Gastrocnemius medialis (tissue), 4 donors: ENCODE results near the gene ZNF438. TPM values are rescaled to one million over a fixed set of nuclear protein-coding genes. Genes with fewer than 3 reads are reported as not detected.
"Not testable (repeated sequence)": the region's sequence is repeated elsewhere in the genome, so short reads cannot be mapped to it uniquely, and the experiment has no call there.

Experiments used
- ATAC-seq, 2 donors: fragments of 150-250 bp; one replicate each; pipeline ENCODE4 v1.9.1; 2016
- DNase-seq, 2 donors: peaks; one replicate each; pipeline ENCODE4 v3.0.0-alpha.2; 2019
- H3K27ac ChIP-seq, 4 donors: fragments of 200-600 bp; sonication (generic); 1 replicate in 1 of 4; 2 replicates in 3 of 4; pipeline ENCODE4 v1.5.1; 2016 to 2018; ENCODE audit warnings: mild to moderate bottlenecking in 2 of 4, moderate library complexity in 1 of 4
- H3K27me3 ChIP-seq, 3 donors: fragments of 200-600 bp; sonication (generic) in 2 of 3; 1 replicate in 1 of 3; 2 replicates in 2 of 3; pipeline versions ENCODE4 v1.5.1 to v1.6.0; 2016 to 2019; ENCODE audit warnings: mild to moderate bottlenecking in 1 of 3, moderate library complexity in 1 of 3
- H3K36me3 ChIP-seq, 2 donors: fragments of 200-600 bp; sonication (generic) in 1 of 2; one replicate each; pipeline ENCODE4 v1.5.1; 2017 to 2018
- H3K4me1 ChIP-seq, 2 donors: fragments of 200-600 bp; sonication (generic) in 1 of 2; one replicate each; pipeline ENCODE4 v1.5.1; 2016 to 2017; ENCODE audit warnings: mild to moderate bottlenecking in 2 of 2
- H3K4me3 ChIP-seq, 4 donors: fragments of 200-600 bp; sonication (generic) in 3 of 4; 1 replicate in 1 of 4; 2 replicates in 3 of 4; pipeline ENCODE4 v1.5.1; 2016 to 2019; ENCODE audit warnings: mild to moderate bottlenecking in 2 of 4
- H3K9me3 ChIP-seq, 3 donors: fragments of 200-600 bp; sonication (generic) in 2 of 3; 1 replicate in 1 of 3; 2 replicates in 2 of 3; pipeline ENCODE4 v1.5.1; 2016 to 2019
- POLR2A ChIP-seq, 2 donors: fragments of 450-650 bp; IDR thresholded peaks; one replicate each; pipeline ENCODE4 v1.6.1; 2017; ENCODE audit warnings: antibody characterized with exemption in 2 of 2, mild to moderate bottlenecking in 2 of 2, moderate library complexity in 2 of 2
- in situ Hi-C, 4 donors: fragments of 200-750 bp; cut with MboI; loops; one replicate each; pipeline versions ENCODE4 v1.15.0 to v1.8.0; 2017; ENCODE audit warnings: low sequenced_read_pairs in 4 of 4
- intact Hi-C: fragments of 100-400 bp; cut with DNase I; formaldehyde crosslinking; loops from one replicate; pipeline ENCODE4 v1.15.1; 2023; ENCODE audit warnings: low total_unique reads
- total RNA-seq, 4 donors: library from RNA; depleted of rRNA; stranded (reverse); fragments of >200 nt; gene quantifications; one replicate each; pipeline versions ENCODE4 v1.1.0 to v1.2.3, GENCODE V29; 2016
- TF ChIP-seq, protein P1 (sequence below), 5 experiments: fragments of 450-650 bp in 3 of 5; fragments of 200-600 bp in 2 of 5; sonication (generic) in 2 of 5; IDR thresholded peaks in 4 of 5; conservative IDR thresholded peaks in 1 of 5; 1 replicate in 4 of 5; 2 replicates in 1 of 5; pipeline ENCODE4 v1.5.1; 2016 to 2019; ENCODE audit warnings: antibody characterized with exemption in 5 of 5, mild to moderate bottlenecking in 3 of 5, moderate library complexity in 3 of 5

The ZNF438 gene
- total RNA-seq, 4 donors from 2014 or later = 14.4 to 37.0 (median 26.5) TPM

GRCh38 chr10:30804478-30805055, 227.1 kb downstream of the ZNF438 start:
- intact Hi-C loops = no loop called here
- DNase-seq = peak in 1 of 2 donors; percentile 43
- in situ Hi-C loops = no loop called here

GRCh38 chr10:30803892-30804322, 227.8 kb downstream of the ZNF438 start:
- in situ Hi-C loops (no loop called here), intact Hi-C loops (no loop called here)
- ATAC-seq (peak; percentile 73 to 80), DNase-seq (peak; percentile 62 to 80)
- Histone ChIP-seq H3K27ac (peak overlapping the region; percentile 48 to 72 (median 64)), H3K27me3 (no peaks in the 10 kb centered on the region), H3K4me3 (no peak overlapping the region), H3K9me3 (no peaks in the 10 kb centered on the region), H3K36me3 (no peaks in the 10 kb centered on the region), H3K4me1 (peaks cover 6 to 10% of the 10 kb centered on the region in 2 donors)
- TF ChIP-seq, protein P1, sequence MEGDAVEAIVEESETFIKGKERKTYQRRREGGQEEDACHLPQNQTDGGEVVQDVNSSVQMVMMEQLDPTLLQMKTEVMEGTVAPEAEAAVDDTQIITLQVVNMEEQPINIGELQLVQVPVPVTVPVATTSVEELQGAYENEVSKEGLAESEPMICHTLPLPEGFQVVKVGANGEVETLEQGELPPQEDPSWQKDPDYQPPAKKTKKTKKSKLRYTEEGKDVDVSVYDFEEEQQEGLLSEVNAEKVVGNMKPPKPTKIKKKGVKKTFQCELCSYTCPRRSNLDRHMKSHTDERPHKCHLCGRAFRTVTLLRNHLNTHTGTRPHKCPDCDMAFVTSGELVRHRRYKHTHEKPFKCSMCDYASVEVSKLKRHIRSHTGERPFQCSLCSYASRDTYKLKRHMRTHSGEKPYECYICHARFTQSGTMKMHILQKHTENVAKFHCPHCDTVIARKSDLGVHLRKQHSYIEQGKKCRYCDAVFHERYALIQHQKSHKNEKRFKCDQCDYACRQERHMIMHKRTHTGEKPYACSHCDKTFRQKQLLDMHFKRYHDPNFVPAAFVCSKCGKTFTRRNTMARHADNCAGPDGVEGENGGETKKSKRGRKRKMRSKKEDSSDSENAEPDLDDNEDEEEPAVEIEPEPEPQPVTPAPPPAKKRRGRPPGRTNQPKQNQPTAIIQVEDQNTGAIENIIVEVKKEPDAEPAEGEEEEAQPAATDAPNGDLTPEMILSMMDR (IDR thresholded peaks at IDR 0.05 in 4 of 5, conservative IDR thresholded peaks at IDR 0.05 in 1 of 5) = no peak
- TF ChIP-seq POLR2A (IDR thresholded peaks at IDR 0.05) = no peak

More at GRCh38 chr10:30804478-30805055, 227.1 kb downstream of the ZNF438 start:
- peaks cover 6 to 10% of the 10 kb centered on the region in 2 donors for H3K4me1 ChIP-seq
- TF ChIP-seq, protein P1 (IDR thresholded peaks at IDR 0.05 in 4 of 5, conservative IDR thresholded peaks at IDR 0.05 in 1 of 5) = no peak
- no peak for TF ChIP-seq POLR2A (IDR thresholded peaks at IDR 0.05)
- no peaks in the 10 kb centered on the region for H3K9me3 ChIP-seq
- H3K27ac ChIP-seq = peak overlapping the region; percentile 57 to 70 (median 59)
- H3K36me3 ChIP-seq = no peaks in the 10 kb centered on the region
- H3K27me3 ChIP-seq = no peaks in the 10 kb centered on the region
- peak in 1 of 2 donors; percentile 24 for ATAC-seq
- no peak overlapping the region for H3K4me3 ChIP-seq

DNA sequence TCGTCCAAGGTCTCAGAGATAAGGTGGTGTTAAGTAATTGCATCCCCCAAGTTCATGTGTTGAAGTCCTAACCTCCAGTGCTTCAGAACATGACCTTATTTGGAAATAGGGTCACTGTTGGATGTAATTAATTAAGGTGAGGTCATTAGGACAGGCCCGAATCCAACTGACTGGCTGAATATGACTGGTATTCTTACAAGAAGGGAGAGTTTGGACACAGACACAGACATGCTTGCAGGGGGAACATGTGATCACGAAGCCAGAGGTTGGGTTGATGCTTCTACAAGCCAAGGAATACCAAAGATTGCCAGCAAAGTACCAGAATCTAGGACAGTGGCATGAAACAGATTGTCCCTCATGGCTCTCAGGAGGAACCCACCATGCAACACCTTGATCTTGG, 228.6 kb downstream of the ZNF438 start:
- no peak for ATAC-seq
- peak in 1 of 2 donors; percentile 31 for DNase-seq
- H3K4me3 ChIP-seq = no peak overlapping the region
- in situ Hi-C loops (no loop called here), intact Hi-C loops (no loop called here)
- H3K4me1 ChIP-seq = peaks cover 6 to 10% of the 10 kb centered on the region in 2 donors
- TF ChIP-seq POLR2A (IDR thresholded peaks at IDR 0.05) = no peak
- no peaks in the 10 kb centered on the region for H3K9me3 ChIP-seq
- H3K36me3 ChIP-seq = no peaks in the 10 kb centered on the region
- H3K27me3 ChIP-seq = no peaks in the 10 kb centered on the region
- peak overlapping the region; percentile 4 to 72 (median 56) for H3K27ac ChIP-seq

- intact Hi-C loops = no loop called here
- TF ChIP-seq, protein P1 (IDR thresholded peaks at IDR 0.05 in 4 of 5, conservative IDR thresholded peaks at IDR 0.05 in 1 of 5) = no peak
- TF ChIP-seq POLR2A (IDR thresholded peaks at IDR 0.05) = no peak
- H3K36me3 ChIP-seq = no peaks in the 10 kb centered on the region
These were observed 231.3 kb downstream of the ZNF438 start for GRCh38 chr10:30800368-30800767.

DNA sequence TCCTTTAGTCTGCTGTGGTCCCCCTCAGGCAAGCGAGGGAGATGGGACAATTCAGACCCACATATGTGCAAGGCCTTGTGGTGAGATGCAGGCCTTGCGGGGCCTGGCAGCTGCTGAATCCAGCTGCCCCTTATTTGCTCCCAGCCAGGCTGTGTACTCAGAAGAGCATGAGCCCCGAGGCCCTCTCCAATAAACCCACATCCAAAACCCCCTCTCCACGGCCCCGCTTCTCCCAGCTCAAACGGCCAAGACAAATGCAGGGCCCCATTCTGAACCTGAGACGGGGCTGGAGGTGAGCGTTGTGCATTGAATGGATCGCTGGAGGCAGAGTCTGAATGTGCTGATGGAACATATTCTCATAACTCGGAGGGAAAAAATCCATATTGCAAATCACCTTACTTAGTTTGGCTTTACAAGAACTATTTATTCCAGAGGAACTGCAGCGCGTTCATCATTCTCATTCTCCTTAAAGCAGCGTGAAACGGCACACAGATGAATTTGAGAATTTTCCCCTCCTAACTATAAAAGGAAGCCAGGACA, 232.9 kb downstream of the ZNF438 start:
- Histone ChIP-seq H3K9me3 (no peaks in the 10 kb centered on the region), H3K36me3 (no peaks in the 10 kb centered on the region), H3K27ac (no peak overlapping the region), H3K4me3 (no peak overlapping the region), H3K4me1 (no peaks in the 10 kb centered on the region), H3K27me3 (no peaks in the 10 kb centered on the region)
- intact Hi-C loops (no loop called here), in situ Hi-C loops (loop anchor here in 2 of 4 donors (25.0 kb wide), 2 partner anchors 514 to 689 kb away; partner anchors contain the start of gene ZEB1 (in 2 of the 2))
- TF ChIP-seq, protein P1 (IDR thresholded peaks at IDR 0.05 in 4 of 5, conservative IDR thresholded peaks at IDR 0.05 in 1 of 5) = no peak
- no peak for TF ChIP-seq POLR2A (IDR thresholded peaks at IDR 0.05)
- ATAC-seq (no peak), DNase-seq (no peak)

More at GRCh38 chr10:30800368-30800767, 231.3 kb downstream of the ZNF438 start:
- Histone ChIP-seq H3K4me3 (no peak overlapping the region), H3K4me1 (peaks cover 6 to 10% of the 10 kb centered on the region in 2 donors), H3K27me3 (no peaks in the 10 kb centered on the region), H3K9me3 (no peaks in the 10 kb centered on the region), H3K27ac (no peak overlapping the region)
- in situ Hi-C loops = no loop called here
- no peak for ATAC-seq
- no peak for DNase-seq

DNA sequence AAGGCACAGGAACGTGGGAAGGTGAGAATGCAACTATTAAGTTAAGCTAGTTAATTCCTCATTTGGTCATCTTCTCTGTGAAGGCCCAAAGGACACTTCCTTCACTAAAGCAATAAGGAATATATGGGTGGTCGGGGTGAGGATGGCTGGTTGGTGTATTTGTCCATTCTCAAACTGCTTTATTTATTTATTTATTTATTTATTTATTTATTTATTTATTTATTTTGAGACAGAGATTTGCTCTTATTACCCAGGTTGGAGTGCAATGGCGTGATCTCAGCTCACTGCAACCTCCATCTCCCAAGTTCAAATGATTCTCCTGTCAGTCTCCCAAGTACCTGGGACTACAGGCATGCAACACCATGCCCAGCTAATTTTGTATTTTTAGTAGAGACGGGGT, 236.6 kb downstream of the ZNF438 start:
- H3K4me1 ChIP-seq, H3K27ac ChIP-seq, H3K36me3 ChIP-seq, intact Hi-C loops, H3K4me3 ChIP-seq, H3K9me3 ChIP-seq, H3K27me3 ChIP-seq, ATAC-seq, DNase-seq: not testable (repeated sequence)
- in situ Hi-C loops = loop anchor here in 2 of 4 donors (25.0 kb wide), 2 partner anchors 517 to 692 kb away; partner anchors contain the start of gene ZEB1 (in 2 of the 2)
